HEK293 (cell line): ENCODE measurements around the gene GAPVD1.
A peak's percentile ranks its signal among the peaks of the same experiment; 100 is the strongest.

ENCODE experiments used
- FEZF1 ChIP-seq: fragments of 450-650 bp; formaldehyde crosslinking; IDR thresholded peaks from 2 replicates; pipeline ENCODE4 v1.5.1; 2016; ENCODE audit warnings: missing biosample characterization, missing genetic modification characterization
- GLIS2 ChIP-seq: fragments of 450-650 bp; formaldehyde crosslinking; IDR thresholded peaks from 2 replicates; pipeline ENCODE4 v1.5.1; 2016; ENCODE audit warnings: missing biosample characterization, missing genetic modification characterization
- KLF8 ChIP-seq: fragments of 450-650 bp; formaldehyde crosslinking; IDR thresholded peaks from 2 replicates; pipeline ENCODE4 v1.5.1; 2016; ENCODE audit warnings: missing biosample characterization, missing genetic modification characterization
- SALL2 ChIP-seq: fragments of 450-650 bp; formaldehyde crosslinking; IDR thresholded peaks from 2 replicates; pipeline ENCODE4 v1.5.0; 2017; ENCODE audit warnings: missing biosample characterization, mild to moderate bottlenecking, missing genetic modification characterization, borderline replicate concordance
- SCRT1 ChIP-seq: fragments of 450-650 bp; formaldehyde crosslinking; IDR thresholded peaks from 2 replicates; pipeline ENCODE4 v1.5.1; 2016; ENCODE audit warnings: missing biosample characterization, missing genetic modification characterization, borderline replicate concordance
- ZBTB20 ChIP-seq: fragments of 450-650 bp; formaldehyde crosslinking; IDR thresholded peaks from 2 replicates; pipeline ENCODE4 v1.5.1; 2016; ENCODE audit warnings: missing biosample characterization, missing genetic modification characterization
- ZNF114 ChIP-seq: fragments of 450-650 bp; formaldehyde crosslinking; IDR thresholded peaks from 2 replicates; pipeline ENCODE4 v1.5.0; 2017; ENCODE audit warnings: missing biosample characterization, missing genetic modification characterization
- ZNF140 ChIP-seq: fragments of 450-650 bp; formaldehyde crosslinking; IDR thresholded peaks from 2 replicates; pipeline ENCODE4 v1.5.1; 2016; ENCODE audit warnings: missing biosample characterization, missing genetic modification characterization
- ZNF202 ChIP-seq: fragments of 450-650 bp; formaldehyde crosslinking; IDR thresholded peaks from 2 replicates; pipeline ENCODE4 v1.5.1; 2016; ENCODE audit warnings: missing biosample characterization, missing genetic modification characterization, borderline replicate concordance
- ZNF211 ChIP-seq: fragments of 450-650 bp; formaldehyde crosslinking; IDR thresholded peaks from 2 replicates; pipeline ENCODE4 v1.5.1; 2016; ENCODE audit warnings: low read depth, missing biosample characterization, missing genetic modification characterization
- ZNF23 ChIP-seq: fragments of 450-650 bp; formaldehyde crosslinking; IDR thresholded peaks from 2 replicates; pipeline ENCODE4 v1.5.1; 2016; ENCODE audit warnings: missing biosample characterization, missing genetic modification characterization, borderline replicate concordance
- ZNF24 ChIP-seq: fragments of 450-650 bp; formaldehyde crosslinking; IDR thresholded peaks from 2 replicates; pipeline ENCODE4 v1.5.1; 2016; ENCODE audit warnings: missing biosample characterization, missing genetic modification characterization
- ZNF292 ChIP-seq: fragments of 450-650 bp; formaldehyde crosslinking; IDR thresholded peaks from 2 replicates; pipeline ENCODE4 v1.5.1; 2016; ENCODE audit warnings: low read depth, missing biosample characterization, missing genetic modification characterization, borderline replicate concordance
- ZNF302 ChIP-seq: fragments of 450-650 bp; formaldehyde crosslinking; IDR thresholded peaks from 2 replicates; pipeline ENCODE4 v1.5.1; 2016; ENCODE audit warnings: missing biosample characterization, missing genetic modification characterization, low read depth
- ZNF335 ChIP-seq: fragments of 450-650 bp; formaldehyde crosslinking; conservative IDR thresholded peaks from 2 replicates; pipeline ENCODE4 v1.5.1; 2016; ENCODE audit warnings: missing biosample characterization, missing genetic modification characterization
- ZNF37A ChIP-seq: fragments of 450-650 bp; IDR thresholded peaks from 2 replicates; pipeline ENCODE4 v1.5.1; 2018; ENCODE audit warnings: missing biosample characterization, missing genetic modification characterization
- ZNF404 ChIP-seq: fragments of 450-650 bp; formaldehyde crosslinking; IDR thresholded peaks from 2 replicates; pipeline ENCODE4 v1.5.1; 2017; ENCODE audit warnings: missing biosample characterization, missing genetic modification characterization
- ZNF416 ChIP-seq: fragments of 450-650 bp; formaldehyde crosslinking; IDR thresholded peaks from 2 replicates; pipeline ENCODE4 v1.5.1; 2016; ENCODE audit warnings: missing biosample characterization, missing genetic modification characterization
- ZNF501 ChIP-seq: fragments of 450-650 bp; formaldehyde crosslinking; IDR thresholded peaks from 2 replicates; pipeline ENCODE4 v1.5.1; 2016; ENCODE audit warnings: missing biosample characterization, missing genetic modification characterization
- ZNF530 ChIP-seq: fragments of 450-650 bp; formaldehyde crosslinking; IDR thresholded peaks from 2 replicates; pipeline ENCODE4 v1.5.1; 2016; ENCODE audit warnings: low read depth, missing biosample characterization, missing genetic modification characterization
- ZNF555 ChIP-seq: fragments of 450-650 bp; formaldehyde crosslinking; conservative IDR thresholded peaks from 2 replicates; pipeline ENCODE4 v1.5.1; 2017; ENCODE audit warnings: missing biosample characterization, mild to moderate bottlenecking, missing genetic modification characterization, inconsistent platforms
- ZNF600 ChIP-seq: fragments of 450-650 bp; formaldehyde crosslinking; IDR thresholded peaks from 2 replicates; pipeline ENCODE4 v1.5.1; 2016; ENCODE audit warnings: missing biosample characterization, missing genetic modification characterization
- ZNF654 ChIP-seq: fragments of 450-650 bp; formaldehyde crosslinking; IDR thresholded peaks from 2 replicates; pipeline ENCODE4 v1.5.1; 2016; ENCODE audit warnings: low read depth, missing biosample characterization, missing genetic modification characterization
- ZNF76 ChIP-seq: fragments of 450-650 bp; formaldehyde crosslinking; IDR thresholded peaks from 2 replicates; pipeline ENCODE4; 2016; ENCODE audit warnings: low read depth, missing biosample characterization, missing genetic modification characterization, borderline replicate concordance
- ZNF776 ChIP-seq: fragments of 450-650 bp; formaldehyde crosslinking; IDR thresholded peaks from 2 replicates; pipeline ENCODE4 v1.5.0; 2017; ENCODE audit warnings: missing biosample characterization, missing genetic modification characterization, borderline replicate concordance
- ZNF792 ChIP-seq: fragments of 450-650 bp; formaldehyde crosslinking; IDR thresholded peaks from 2 replicates; pipeline ENCODE4 v1.5.1; 2016; ENCODE audit warnings: missing biosample characterization, missing genetic modification characterization
- ZNF843 ChIP-seq: fragments of 450-650 bp; formaldehyde crosslinking; IDR thresholded peaks from 2 replicates; pipeline ENCODE4 v1.5.1; 2016; ENCODE audit warnings: missing biosample characterization, missing genetic modification characterization
- TF ChIP-seq, protein P1 (sequence below): fragments of 450-650 bp; formaldehyde crosslinking; IDR thresholded peaks from 2 replicates; pipeline ENCODE4 v1.5.1; 2017; ENCODE audit warnings: missing biosample characterization, missing genetic modification characterization
- TF ChIP-seq, protein P2 (sequence below): fragments of 450-650 bp; formaldehyde crosslinking; IDR thresholded peaks from 2 replicates; pipeline ENCODE4 v1.5.0; 2017; ENCODE audit warnings: missing biosample characterization, missing genetic modification characterization, borderline replicate concordance
- TF ChIP-seq, protein P3 (sequence below): fragments of 450-650 bp; formaldehyde crosslinking; IDR thresholded peaks from 2 replicates; pipeline ENCODE4; 2016; ENCODE audit warnings: missing biosample characterization, missing genetic modification characterization
- TF ChIP-seq, protein P4 (sequence below): fragments of 450-650 bp; formaldehyde crosslinking; IDR thresholded peaks from 2 replicates; pipeline ENCODE4 v1.5.1; 2016; ENCODE audit warnings: missing biosample characterization, missing genetic modification characterization, low read depth
- TF ChIP-seq, protein P5 (sequence below): fragments of 450-650 bp; formaldehyde crosslinking; IDR thresholded peaks from 2 replicates; pipeline ENCODE4 v1.5.1; 2016; ENCODE audit warnings: missing biosample characterization, missing genetic modification characterization, borderline replicate concordance

Gene GAPVD1

DNA sequence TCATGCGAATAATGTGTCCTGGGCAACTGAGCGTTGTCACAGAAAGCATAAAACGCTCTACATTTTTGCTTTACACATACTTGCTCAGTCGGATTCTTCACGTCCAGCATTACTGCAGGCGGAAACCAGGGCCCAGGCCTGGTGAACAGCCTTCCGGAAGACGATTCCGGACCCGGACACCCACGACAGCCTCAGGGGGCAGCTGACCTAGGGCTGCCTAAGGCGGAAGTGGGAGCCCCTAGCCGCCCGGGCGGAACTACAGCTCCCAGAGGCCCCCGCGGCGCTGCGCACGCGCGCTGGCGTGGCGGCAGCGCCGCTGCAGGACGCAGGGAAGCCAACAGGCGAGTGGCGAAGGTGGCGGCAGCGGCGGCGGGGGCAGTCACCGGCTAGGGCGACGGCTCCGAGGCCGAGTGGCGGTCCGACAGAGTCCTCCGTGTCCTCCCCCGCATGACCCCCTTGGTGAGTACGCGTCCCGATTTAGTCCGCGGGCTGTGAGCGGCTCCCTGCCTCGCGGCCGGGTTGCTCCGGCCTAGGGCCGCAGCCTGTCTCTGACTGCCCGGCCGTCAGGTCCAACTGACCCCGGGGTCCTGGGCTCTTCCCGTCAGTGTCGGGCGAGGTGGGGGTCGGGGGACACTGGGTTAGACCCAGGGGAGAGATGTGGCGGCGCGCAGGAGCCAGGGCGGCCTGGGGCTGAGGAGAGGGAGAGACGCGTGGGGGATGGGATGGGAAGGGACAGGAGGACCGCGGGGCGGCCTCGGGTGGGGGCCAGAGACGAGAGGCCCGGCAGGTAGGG, at the start of gene GAPVD1 (continued):
- TF ChIP-seq, protein P1, sequence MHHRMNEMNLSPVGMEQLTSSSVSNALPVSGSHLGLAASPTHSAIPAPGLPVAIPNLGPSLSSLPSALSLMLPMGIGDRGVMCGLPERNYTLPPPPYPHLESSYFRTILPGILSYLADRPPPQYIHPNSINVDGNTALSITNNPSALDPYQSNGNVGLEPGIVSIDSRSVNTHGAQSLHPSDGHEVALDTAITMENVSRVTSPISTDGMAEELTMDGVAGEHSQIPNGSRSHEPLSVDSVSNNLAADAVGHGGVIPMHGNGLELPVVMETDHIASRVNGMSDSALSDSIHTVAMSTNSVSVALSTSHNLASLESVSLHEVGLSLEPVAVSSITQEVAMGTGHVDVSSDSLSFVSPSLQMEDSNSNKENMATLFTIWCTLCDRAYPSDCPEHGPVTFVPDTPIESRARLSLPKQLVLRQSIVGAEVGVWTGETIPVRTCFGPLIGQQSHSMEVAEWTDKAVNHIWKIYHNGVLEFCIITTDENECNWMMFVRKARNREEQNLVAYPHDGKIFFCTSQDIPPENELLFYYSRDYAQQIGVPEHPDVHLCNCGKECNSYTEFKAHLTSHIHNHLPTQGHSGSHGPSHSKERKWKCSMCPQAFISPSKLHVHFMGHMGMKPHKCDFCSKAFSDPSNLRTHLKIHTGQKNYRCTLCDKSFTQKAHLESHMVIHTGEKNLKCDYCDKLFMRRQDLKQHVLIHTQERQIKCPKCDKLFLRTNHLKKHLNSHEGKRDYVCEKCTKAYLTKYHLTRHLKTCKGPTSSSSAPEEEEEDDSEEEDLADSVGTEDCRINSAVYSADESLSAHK (tag by site-specific recombination), result no peak
- TF ChIP-seq, protein P2, sequence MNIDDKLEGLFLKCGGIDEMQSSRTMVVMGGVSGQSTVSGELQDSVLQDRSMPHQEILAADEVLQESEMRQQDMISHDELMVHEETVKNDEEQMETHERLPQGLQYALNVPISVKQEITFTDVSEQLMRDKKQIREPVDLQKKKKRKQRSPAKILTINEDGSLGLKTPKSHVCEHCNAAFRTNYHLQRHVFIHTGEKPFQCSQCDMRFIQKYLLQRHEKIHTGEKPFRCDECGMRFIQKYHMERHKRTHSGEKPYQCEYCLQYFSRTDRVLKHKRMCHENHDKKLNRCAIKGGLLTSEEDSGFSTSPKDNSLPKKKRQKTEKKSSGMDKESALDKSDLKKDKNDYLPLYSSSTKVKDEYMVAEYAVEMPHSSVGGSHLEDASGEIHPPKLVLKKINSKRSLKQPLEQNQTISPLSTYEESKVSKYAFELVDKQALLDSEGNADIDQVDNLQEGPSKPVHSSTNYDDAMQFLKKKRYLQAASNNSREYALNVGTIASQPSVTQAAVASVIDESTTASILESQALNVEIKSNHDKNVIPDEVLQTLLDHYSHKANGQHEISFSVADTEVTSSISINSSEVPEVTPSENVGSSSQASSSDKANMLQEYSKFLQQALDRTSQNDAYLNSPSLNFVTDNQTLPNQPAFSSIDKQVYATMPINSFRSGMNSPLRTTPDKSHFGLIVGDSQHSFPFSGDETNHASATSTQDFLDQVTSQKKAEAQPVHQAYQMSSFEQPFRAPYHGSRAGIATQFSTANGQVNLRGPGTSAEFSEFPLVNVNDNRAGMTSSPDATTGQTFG, result no peak
- TF ChIP-seq FEZF1 (tag by site-specific recombination) (no peak), ZNF600 (tag by site-specific recombination) (no peak), ZNF416 (tag by site-specific recombination) (no peak), SCRT1 (tag by site-specific recombination) (0 out of 2 replicates have a peak, but pooled peaks have one; percentile 11), ZNF202 (tag by site-specific recombination) (no peak), ZNF404 (tag by site-specific recombination) (no peak), ZNF114 (tag by site-specific recombination) (no peak), ZNF501 (tag by site-specific recombination) (peak; percentile 64), ZNF335 (tag by site-specific recombination) (peak; percentile 91), ZNF37A (no peak), ZNF654 (tag by site-specific recombination) (no peak), ZNF76 (tag by site-specific recombination) (peak; percentile 91), ZNF792 (tag by site-specific recombination) (no peak), GLIS2 (tag by site-specific recombination) (peak; percentile 50), ZNF292 (no peak), ZNF24 (tag by site-specific recombination) (no peak), ZNF211 (tag by site-specific recombination) (no peak), ZBTB20 (tag by site-specific recombination) (peak; percentile 56; the same call in 1 of the 2 replicates), ZNF843 (tag by site-specific recombination) (no peak), ZNF530 (tag by site-specific recombination) (no peak), ZNF23 (tag by site-specific recombination) (no peak), KLF8 (tag by site-specific recombination) (peak; percentile 21; the same call in 1 of the 2 replicates), SALL2 (tag by site-specific recombination) (no peak), ZNF776 (tag by site-specific recombination) (no peak), ZNF555 (tag by site-specific recombination) (no peak), ZNF140 (no peak), ZNF302 (tag by site-specific recombination) (no peak)
- TF ChIP-seq, protein P3, sequence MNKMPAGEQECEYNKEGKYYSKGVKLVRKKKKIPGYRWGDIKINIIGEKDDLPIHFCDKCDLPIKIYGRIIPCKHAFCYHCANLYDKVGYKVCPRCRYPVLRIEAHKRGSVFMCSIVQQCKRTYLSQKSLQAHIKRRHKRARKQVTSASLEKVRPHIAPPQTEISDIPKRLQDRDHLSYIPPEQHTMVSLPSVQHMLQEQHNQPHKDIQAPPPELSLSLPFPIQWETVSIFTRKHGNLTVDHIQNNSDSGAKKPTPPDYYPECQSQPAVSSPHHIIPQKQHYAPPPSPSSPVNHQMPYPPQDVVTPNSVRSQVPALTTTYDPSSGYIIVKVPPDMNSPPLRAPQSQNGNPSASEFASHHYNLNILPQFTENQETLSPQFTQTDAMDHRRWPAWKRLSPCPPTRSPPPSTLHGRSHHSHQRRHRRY (tag by site-specific recombination), result no peak
- TF ChIP-seq, protein P4, sequence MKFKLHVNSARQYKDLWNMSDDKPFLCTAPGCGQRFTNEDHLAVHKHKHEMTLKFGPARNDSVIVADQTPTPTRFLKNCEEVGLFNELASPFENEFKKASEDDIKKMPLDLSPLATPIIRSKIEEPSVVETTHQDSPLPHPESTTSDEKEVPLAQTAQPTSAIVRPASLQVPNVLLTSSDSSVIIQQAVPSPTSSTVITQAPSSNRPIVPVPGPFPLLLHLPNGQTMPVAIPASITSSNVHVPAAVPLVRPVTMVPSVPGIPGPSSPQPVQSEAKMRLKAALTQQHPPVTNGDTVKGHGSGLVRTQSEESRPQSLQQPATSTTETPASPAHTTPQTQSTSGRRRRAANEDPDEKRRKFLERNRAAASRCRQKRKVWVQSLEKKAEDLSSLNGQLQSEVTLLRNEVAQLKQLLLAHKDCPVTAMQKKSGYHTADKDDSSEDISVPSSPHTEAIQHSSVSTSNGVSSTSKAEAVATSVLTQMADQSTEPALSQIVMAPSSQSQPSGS (tag by site-specific recombination), result no peak
- TF ChIP-seq, protein P5, sequence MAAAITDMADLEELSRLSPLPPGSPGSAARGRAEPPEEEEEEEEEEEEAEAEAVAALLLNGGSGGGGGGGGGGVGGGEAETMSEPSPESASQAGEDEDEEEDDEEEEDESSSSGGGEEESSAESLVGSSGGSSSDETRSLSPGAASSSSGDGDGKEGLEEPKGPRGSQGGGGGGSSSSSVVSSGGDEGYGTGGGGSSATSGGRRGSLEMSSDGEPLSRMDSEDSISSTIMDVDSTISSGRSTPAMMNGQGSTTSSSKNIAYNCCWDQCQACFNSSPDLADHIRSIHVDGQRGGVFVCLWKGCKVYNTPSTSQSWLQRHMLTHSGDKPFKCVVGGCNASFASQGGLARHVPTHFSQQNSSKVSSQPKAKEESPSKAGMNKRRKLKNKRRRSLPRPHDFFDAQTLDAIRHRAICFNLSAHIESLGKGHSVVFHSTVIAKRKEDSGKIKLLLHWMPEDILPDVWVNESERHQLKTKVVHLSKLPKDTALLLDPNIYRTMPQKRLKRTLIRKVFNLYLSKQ, result no peak
